Right ventricle myocardium superior (tissue), 1 donor: ENCODE results near the gene GLIS2. TPM values are rescaled to one million over a fixed set of nuclear protein-coding genes. Genes with fewer than 3 reads are reported as not detected.

Experiments used
- ATAC-seq: fragments of 200-7000 bp; cut with Tn5 transposase; one replicate; pipeline ENCODE4 v1.9.1; 2020; ENCODE audit warnings: mild to moderate bottlenecking; ENCODE audit not compliant: poor library complexity
- DNase-seq: peaks from one replicate; pipeline ENCODE4 v3.0.0-alpha.2; 2020
- intact Hi-C: fragments of 100-400 bp; cut with DNase I; formaldehyde crosslinking; loops from one replicate; pipeline ENCODE4 v1.11.2; 2022
- long read RNA-seq: library from polyadenylated mRNA; unstranded; transcript quantifications from one replicate; pipeline ENCODE4 v2.0.0, GENCODE V29; 2021
- total RNA-seq: library from RNA; stranded (reverse); fragmentation: NEBNext Ultra II Directional; extraction: Animal tissue kit (Norgen Biotek cat#: 25700); gene quantifications from one replicate; pipeline ENCODE4 v1.2.1, GENCODE V29; 2021
- donor health status: DM: no; HTN: yes; CAD: no; lungs with severe emphysema.

GLIS2 gene
- 14.6 TPM for total RNA-seq
- long read RNA-seq, partial matches to known transcripts = 31 of 32 reads
- long read RNA-seq, other reads (novel, unspliced or antisense) = 1 of 32 reads

- peak; percentile 84 for DNase-seq
- ATAC-seq = peak; percentile 81
- intact Hi-C loops = no loop called here
These were observed at the start of gene GLIS2 for GRCh38 chr16:4315186-4316107. GLIS2 (plus strand) TSS chr16:4316067; CDS start chr16:4332281, 16,214 bp downstream.

GRCh38 chr16:4266372-4266771, 49.5 kb upstream of the GLIS2 start:
- no peak for ATAC-seq
- no peak for DNase-seq
- intact Hi-C loops = no loop called here

GRCh38 chr16:4270091-4270490, 45.8 kb upstream of the GLIS2 start:
- ATAC-seq = no peak
- no peak for DNase-seq
- intact Hi-C loops = no loop called here

- intact Hi-C loops = no loop called here
- DNase-seq (no peak), ATAC-seq (no peak)
These were observed 45.3 kb upstream of the GLIS2 start for GRCh38 chr16:4270595-4270994.

- DNase-seq (peak; percentile 97), ATAC-seq (peak; percentile 89)
- intact Hi-C loops = no loop called here
These were observed 44.4 kb upstream of the GLIS2 start for GRCh38 chr16:4271176-4272113.

GRCh38 chr16:4272114-4272956, 43.5 kb upstream of the GLIS2 start:
- DNase-seq (peak; percentile 71), ATAC-seq (peak; percentile 23)
- intact Hi-C loops = no loop called here

GRCh38 chr16:4273858-4274311, 42.0 kb upstream of the GLIS2 start:
- intact Hi-C loops = no loop called here
- ATAC-seq (peak; percentile 19), DNase-seq (peak; percentile 75)

- DNase-seq = no peak
- intact Hi-C loops = no loop called here
- no peak for ATAC-seq
These were observed 40.0 kb upstream of the GLIS2 start for GRCh38 chr16:4275861-4276260.

GRCh38 chr16:4277987-4278513, 37.8 kb upstream of the GLIS2 start:
- ATAC-seq (no peak), DNase-seq (no peak)
- intact Hi-C loops = no loop called here

GRCh38 chr16:4280625-4281024, 35.2 kb upstream of the GLIS2 start:
- no peak for ATAC-seq
- intact Hi-C loops = no loop called here
- no peak for DNase-seq

- ATAC-seq = no peak
- intact Hi-C loops = no loop called here
- no peak for DNase-seq
These were observed 32.4 kb upstream of the GLIS2 start for GRCh38 chr16:4283441-4283840.

GRCh38 chr16:4283939-4284338, 31.9 kb upstream of the GLIS2 start:
- no peak for DNase-seq
- no peak for ATAC-seq

GRCh38 chr16:4285167-4285566, 30.7 kb upstream of the GLIS2 start:
- intact Hi-C loops = loop anchor here (5.0 kb wide), 1 partner anchor 117 kb away; no protein-coding TSS in a partner anchor

More at GRCh38 chr16:4283939-4284338, 31.9 kb upstream of the GLIS2 start:
- intact Hi-C loops = no loop called here

GRCh38 chr16:4288148-4288921, 27.5 kb upstream of the GLIS2 start:
- peak; percentile 86 for ATAC-seq
- intact Hi-C loops = loop anchor here (2.0 to 5.0 kb wide), 2 partner anchors 42 to 114 kb away; no protein-coding TSS in a partner anchor

More at GRCh38 chr16:4285167-4285566, 30.7 kb upstream of the GLIS2 start:
- no peak for ATAC-seq
- no peak for DNase-seq

GRCh38 chr16:4290236-4290830, 25.5 kb upstream of the GLIS2 start:
- intact Hi-C loops = no loop called here
- no peak for ATAC-seq
- DNase-seq = no peak

More at GRCh38 chr16:4288148-4288921, 27.5 kb upstream of the GLIS2 start:
- DNase-seq = peak; percentile 86

GRCh38 chr16:4291699-4292098, 24.2 kb upstream of the GLIS2 start:
- ATAC-seq (no peak), DNase-seq (no peak)
- intact Hi-C loops = no loop called here
